ENCODE results near the gene PITPNC1.

Gene PITPNC1

DNA sequence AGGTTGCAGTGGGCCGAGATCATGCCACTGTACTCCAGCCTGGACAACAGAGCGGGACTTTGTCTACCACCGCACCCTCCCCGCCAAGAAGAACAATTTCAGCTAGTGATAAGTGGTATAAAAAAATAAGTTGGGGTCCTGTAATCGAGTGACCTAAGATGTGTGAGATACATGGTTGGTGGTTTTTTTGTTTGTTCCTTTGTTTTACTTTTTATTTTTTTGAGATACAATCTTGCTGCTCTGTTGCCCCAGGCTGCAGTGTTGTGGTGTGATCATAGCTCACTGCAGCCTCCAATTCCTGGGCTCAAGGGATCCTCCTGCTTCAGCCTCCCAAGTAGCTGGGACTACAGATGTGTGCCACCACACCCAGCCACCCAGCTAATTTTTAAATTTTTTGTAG lies 58.7 kb downstream of the PITPNC1 start:
- no peak for DNase-seq

DNA sequence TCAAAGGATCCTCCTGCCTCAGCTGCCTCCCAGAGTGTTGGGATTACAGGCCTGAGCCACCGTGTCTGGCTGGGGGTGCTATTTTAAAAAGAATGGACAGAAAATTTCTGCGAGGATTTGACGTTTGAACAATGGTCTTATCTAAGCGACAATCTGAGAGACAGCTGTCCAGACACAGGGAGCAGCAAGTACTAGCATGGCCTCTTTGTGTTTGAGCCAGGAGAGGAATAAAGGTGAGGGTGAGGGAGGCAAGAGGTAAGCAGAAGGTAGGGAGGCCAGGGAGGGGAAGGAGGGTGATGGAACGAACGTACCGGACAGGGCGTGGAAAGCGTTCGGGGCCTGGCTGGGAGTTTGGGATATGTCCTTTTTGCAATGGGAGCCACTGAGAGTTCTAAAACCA lies 59.2 kb downstream of the PITPNC1 start:
- no peak for DNase-seq

DNA sequence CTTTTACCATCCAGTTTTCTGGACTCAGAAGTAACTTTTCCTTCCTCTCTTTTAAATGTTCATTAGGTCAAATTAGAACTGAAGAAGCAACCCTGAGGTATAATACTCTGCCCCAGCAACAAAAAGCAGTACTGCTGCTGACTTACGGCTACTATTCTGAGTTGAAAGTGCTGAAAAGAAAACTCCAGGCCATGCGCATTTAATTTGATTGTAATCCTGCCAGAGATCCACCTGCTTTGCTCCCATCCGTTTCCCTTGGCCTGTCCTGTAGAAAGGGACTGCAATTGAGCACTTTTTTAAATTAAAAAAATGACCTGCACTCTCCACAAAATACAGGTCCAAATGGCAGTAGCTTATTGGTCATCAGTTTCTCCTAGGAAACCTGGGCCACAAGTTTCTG lies 61.6 kb downstream of the PITPNC1 start:
- DNase-seq = no peak

DNA sequence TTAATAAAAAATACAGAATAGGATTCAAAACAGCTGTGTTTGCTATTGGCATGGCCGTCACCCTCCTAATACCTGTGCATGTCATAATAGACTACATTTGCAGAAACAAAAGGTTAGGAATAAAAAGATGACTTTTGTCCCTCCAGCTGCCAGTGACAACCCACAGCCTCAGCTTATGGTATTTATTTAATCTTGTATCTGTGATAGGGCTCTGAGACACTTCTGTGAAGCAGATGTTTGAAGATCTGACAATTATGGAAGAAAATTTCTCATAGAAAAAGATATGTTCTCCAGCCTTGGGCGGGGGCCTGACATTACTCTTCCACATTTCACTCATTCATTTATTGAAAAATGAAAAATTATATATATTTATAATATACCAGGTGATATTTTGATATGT lies 62.2 kb downstream of the PITPNC1 start:
- no peak for DNase-seq

DNA sequence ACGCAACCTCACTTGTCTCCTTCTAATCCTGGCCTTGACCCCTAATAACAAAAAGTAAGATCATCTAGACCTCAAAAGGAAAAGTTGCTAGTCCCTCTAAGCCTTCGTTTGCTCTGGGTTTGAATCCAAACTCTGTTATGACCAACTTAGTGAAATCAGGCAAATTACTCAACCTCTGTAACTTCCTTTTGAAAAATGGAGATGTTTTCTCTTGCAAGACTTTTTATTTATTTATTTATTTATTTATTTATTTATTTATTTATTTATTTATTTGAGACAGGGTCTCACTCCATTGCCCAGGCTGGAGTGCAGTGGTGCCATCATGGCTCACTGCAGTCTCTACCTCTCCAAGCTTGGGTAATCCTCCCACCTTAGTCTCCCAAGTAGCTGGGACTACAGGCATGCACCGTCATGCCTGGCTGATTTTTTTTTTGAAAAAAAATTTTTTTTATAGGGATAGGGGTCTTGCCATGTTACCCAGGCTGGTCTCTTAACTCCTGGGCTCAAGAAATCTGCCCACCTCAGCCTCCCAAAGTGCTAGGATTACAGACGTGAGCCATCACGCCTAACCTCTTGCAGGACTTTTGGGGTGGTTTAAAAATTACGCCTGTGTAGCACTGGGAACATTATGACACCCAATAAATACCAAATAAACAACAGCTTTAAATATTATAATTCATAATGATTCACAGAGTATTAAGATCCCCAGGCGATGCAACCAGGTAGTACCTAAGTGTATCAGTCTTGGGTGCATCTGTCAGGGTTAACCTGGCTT lies 63.4 kb downstream of the PITPNC1 start:
- DNase-seq = no peak

DNA sequence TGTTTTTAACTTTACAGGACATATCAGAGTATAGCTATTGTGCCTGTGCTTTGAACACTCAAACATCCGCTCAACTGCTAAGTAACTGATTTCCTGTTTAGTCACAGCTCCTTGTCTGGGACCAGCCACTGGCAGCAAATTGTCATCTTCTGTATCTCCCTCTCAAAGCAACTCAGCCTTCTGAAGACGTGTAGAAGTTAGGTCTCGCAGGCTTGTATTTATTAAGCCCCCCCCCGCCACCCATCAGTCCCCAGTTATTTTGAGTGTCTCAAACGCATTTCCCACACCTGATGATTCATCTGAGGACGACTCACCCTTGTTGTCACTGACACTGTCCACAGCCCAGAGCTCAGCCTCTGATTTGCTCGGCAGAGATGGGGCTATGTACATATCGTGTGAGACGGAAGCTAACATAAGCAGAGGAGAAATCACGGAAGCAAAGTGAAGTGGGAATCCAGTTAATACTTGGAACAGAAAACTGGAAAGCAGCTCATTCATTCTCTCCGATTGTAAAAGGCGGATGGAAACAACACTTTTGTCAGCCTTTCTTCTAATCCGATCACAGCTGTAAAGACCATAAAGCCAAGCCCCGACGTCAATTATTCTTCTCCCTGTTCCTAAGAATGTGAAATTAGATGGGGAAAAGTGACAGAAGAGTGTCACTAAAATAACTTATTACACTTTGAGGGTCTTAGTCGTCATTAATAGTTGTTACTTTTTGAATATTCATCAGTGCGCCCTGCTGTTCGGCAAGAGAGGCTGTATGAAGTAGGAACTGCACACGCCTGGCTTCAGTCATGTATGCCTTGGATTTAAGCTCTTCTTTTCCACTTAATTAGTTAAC lies 64.2 kb downstream of the PITPNC1 start:
- peak; percentile 74 for DNase-seq

DNA sequence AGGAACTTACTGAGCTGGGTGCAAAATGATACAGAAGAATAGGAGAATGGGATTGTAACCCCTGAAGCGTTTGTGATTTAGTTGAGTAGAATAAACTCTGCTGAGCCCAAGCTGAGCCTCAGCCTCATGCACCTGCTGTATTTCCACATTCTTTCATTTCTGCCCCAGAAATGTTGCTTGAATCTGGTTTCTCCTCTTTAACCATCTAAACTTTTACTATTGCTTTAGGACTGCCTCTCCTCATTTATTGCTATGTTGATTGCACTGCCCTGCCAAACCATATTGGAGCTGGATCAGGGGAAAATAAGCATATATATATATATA lies 64.8 kb downstream of the PITPNC1 start:
- no peak for DNase-seq

DNA sequence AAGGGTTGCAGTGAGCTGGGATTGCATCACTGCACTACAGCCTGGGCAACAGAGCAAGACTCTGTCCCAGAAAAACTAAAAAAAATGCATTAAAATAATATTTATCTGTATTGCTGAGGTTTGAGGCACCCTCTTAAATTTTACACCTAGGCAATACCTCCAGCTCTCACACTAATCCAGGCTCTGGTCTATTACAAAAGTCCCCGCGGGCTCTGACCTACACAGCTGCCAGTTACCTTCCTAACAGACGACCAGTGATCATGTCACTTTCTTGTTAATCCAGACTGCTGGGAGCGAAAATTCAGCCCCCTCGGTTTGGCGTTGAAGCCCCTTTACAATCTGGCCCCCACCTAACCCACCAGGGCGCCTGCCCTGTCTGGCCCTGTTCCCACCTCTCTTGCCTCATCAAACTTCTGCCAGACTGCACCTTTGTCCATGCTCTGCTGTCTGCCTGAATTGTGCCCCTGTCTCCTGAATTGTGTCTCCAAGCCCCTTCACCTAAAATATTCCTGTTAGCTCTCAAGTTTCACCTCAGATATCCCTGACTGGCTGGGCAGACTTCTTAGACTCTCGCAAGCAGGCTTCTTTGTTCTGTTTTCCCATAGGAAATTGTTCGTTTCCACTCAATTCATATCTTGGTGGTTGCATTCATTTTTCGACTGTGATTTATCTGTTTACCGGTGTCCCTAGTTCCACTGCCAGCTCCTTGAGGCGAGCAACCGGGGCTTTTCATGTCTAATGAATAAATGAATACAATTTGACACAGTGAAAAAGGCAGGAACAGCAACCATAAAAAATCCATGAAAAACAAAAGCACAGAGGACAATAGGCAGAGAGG lies 65.9 kb downstream of the PITPNC1 start:
- no peak for DNase-seq

DNA sequence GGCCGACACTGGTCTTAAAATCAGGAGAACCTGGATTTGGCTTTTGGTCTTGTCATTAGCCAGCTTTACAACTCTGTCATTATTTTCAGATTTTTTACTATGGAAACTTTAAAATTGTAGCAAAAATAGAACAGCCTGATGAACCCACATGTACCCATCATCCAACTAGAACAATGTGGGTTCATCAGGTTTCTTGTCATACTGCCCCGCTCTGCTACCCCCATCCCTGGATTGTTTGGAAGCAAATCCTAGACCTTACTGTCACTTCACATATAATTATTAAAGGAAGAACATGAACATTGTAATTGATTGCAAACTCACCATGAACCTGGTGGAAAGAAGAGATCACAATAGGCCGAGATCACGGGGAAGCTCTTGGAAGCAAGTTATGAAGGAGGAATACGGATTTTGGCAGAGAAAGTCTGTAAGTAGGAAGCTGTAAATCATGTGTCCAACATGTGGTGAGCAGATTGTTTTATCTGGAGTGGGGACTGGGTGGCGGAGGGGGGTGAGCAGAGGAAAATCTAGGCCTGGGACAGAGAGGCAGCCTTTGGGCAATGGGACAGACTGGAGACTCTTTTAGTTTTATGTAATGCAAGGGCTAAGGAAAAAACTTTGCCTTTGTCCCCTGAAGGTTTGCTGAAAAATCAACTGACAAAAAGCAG lies 67.0 kb downstream of the PITPNC1 start:
- DNase-seq = no peak

DNA sequence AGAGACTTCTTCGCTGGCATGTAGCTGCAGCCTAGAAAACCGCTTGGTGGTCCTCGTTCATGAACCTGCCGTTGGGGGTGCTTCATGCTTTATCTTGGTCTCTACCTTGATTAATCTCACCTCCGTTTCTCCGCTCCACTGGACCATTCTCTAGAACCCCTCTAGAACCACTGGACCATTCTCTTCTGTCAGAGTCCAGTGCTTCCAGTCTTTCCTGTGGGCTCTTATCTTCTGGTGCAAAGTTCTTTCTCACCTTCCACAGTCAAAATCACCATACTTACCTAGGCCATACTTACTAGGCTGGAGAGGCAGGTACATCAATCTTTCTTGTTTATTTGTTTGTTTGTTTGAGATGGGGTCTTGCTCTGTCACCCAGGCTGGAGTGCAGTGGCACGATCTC lies 71.4 kb downstream of the PITPNC1 start:
- no peak for DNase-seq

DNA sequence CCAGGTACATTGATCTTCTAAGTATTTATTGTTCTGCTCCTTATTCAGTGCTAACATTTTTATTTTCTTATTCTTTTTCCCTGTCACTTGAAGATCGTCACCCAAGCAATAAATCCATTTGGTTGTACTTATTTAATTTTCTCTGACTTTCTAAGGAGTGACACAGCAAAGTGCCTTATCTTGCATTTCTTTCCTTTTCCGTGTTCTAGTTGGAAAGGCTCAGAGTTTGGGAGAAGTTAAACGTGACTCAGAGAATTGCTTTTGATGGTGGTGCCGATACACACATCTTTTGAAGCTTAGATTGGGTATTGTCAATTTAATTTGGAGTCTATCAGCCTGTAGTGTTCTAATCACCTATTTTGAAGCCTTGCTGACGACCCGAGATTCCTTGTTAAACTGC lies 72.0 kb downstream of the PITPNC1 start:
- DNase-seq = no peak

DNA sequence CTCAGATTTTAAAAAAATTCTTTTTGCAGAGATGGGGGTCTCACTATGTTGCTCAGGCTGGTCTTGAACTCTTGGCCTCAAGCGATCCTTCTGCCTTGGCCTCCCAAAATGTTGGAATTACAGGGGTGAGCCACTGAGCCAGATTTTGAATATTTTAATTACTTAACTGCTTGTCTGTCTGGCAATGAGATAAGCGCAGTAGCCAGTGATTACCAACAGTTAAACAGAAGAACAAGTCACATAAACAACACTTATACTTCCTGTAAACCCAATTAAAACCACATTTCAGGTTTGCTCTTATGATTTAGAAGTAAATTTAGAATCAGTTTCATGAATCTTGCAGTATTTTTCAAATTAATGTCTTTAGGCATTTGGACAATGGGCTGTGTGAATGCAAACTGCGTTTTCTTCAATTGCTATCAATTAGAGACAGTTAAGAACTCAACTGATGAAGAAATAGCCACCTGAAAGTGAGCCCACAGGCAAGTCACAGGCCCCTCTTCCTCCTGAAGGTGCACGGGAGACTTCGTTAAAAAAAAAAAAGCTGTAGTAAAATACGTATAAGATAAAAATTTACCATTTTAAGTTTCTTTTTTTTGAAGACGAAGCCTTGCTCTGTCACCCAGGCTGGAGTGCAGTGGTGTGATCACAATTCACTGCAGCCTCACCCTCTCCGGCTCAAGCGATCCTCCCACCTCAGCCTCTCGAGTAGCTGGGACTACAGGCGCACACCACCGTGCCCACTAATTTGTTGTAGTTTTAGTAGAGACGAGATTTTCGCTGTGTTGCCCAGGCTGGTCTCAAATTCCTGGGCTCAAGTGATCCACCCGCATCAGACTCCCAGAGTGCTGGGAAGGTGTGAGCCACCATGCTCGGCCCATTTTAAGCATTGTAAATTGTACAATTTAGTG lies 73.0 kb downstream of the PITPNC1 start:
- DNase-seq = no peak

DNA sequence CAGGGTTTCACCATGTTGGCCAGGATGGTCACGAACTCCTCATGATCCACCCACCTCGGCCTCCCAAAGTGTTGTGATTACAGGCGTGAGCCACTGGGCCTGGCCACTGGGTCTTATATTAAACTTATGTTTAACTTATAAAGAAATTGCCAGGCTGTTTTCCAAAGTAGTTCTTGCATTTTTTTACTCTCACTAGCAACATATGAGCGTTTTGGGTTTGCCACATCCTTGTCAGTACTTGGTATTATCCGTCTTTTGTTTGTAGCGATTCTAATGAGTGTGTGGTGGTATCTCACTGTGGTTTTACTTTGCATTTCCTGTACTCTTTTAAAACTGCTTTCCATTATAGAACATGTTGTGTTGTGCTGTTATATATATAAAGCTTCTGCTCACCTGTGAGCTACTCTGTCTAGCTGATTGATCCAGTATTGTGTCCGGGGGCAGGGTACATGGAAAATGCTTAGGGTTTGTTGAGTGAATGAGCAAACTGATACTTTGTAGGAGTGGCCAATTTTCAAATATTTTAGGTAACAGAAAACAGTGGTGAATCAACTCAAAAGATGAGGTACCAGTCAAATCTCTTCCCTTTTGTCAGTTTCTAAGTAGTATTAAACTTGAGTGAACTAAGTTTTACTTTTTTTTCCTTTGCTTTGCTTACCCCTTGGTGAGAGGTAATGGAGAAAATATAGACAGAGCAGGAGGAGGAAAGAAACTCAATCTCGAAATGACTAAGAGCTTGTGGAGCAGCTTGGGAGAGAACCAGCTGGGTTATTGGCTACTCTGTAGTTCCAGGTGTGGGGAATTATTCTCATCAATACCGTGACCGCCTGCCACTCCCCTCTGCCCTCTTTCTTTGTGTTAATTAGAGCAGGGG lies 75.8 kb downstream of the PITPNC1 start:
- DNase-seq = no peak

DNA sequence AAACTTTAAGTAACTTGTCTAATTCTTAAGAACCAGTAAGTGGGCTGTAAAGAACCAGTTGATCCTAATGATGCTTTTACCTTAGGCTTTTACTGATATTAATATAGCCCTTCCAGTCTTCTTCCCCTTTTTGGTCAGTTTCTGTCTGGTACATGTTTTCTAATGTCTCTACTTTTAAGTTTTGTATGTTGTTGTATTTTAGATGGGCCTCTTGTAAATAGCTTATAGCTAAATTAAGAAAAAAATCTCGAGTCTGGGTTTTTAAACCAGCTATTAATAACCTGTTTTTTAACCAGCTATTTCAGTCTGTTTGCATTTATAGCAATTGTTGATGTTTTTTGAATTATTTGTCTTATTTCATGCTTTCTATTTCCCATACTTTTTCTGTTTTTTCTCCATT lies 79.0 kb downstream of the PITPNC1 start:
- DNase-seq = no peak

DNA sequence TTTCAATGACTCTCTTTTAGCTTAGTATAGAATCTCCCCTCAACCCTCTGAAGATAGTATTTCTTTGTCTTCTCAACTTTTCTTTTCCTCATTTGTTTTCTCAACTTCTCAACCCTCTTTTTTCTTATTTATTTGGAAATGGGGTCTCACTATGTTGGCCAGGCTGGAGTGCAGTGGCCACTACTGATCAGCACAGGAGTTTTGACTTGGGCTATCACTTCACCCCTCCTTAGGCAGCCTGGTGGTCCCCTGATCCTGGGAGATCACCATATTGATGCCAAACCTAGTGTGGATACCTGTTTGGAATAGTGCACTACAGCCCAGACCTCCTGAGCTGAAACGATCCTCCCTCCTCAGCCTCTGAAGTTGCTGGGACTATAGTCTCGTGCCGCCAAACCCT lies 79.8 kb downstream of the PITPNC1 start:
- no peak for DNase-seq

DNA sequence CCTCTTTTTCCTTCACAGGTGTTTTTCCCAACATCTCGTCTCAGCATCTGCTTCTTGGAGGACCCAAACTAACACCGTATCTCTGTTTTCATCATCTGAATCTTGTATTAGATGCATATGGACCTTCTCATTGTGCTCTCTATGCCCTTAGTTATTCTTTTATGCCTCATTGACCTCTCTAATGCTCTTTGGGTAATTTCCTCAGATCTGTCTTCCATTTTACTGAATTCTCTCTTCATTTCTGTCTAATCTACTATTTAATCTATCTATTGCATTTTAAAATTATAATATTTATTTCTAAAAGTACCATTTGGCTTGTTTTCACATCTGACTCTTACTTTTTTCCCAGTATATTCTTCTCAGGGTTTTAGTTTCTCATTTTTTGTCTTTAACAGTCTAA lies 81.1 kb downstream of the PITPNC1 start:
- DNase-seq = no peak

DNA sequence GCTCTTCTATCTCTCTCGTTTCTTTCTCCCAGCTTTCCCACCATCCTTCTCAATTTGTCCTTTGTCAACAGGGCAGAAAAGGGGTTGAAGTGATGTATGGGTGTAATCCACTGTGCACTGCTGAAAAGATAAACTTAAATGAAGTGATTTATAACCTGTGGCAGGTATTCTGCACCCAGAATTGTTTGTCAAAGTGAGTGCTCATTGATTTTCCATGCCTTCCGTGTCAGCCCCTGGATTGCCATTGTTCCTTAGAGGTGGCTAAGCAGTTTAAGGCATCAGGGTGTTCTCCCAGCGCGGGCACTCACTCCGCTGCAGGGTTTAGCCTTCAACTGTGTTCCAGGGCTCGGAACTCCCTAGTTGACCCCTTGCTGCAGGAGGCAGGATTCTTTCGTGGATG lies 82.9 kb downstream of the PITPNC1 start:
- no peak for DNase-seq

DNA sequence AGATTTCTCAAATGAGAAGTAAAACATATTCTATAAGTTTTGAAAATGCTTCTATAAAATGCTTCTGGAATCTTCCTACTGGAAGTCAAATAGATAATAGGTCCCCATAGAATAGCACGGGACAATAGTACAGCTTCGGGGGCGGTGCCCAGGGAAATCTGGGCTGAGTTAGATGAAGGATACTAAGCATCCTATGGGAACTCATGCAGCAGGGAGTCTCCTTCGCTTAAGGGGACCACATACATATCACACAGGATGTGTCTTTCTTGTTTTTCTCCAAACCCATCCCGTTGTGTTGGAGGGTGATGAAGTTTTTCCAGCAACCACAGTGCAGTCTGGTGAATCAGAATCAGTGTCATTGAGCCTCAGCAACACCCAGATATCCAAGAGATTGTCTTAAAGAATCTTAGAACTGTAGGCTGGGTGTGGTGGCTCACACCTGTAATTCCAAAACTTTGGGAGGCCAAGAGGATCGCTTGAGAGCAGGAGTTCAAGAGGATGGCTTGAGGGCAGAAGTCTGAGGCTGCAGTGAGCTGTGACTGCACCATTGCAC lies 84.2 kb downstream of the PITPNC1 start:
- DNase-seq = peak; percentile 43

DNA sequence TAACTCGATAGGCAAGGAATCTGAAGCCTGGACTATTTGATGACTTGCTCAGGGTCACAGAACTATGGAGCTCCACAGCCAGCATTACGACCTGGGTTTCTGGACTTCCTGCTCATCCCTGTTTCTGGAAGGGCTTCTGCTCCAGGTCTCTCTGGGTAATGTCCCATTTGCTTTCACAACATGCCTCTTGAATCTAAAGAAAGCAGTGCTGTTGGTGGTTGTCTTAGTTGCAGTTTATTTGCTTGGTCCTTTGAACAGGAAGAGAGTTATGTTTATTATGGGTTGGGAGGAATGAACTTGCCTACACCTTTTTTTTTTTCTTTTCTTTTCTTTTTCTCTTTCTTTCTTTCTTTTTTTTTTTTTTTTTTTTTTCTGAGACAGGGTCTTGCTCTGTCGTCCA lies 84.8 kb downstream of the PITPNC1 start:
- no peak for DNase-seq

DNA sequence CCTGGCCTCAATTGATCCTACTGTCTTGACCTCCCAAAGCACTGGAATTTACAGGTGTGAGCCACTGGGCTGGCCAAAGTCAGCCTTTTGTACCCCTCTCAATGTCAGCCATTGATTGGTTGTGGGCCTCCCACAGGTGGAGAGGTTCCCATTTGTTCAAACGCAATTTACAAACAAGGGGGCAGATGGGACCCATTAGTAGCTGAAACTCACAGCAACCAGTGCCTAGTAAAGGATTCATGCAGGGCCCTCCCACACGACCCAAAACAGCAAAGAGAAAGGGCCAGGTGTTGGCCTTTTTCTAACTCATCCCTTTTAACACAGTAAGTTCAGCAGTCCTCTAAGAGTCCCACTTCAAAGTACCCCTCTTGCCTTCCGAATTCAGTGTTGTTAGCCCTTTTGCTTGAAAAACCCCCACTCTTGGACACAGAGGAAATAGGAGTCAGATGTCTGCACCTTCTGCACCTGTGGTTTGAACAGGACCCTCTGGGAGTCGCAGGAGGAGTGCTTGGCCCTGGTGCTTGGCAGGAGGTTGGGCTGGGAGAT lies 89.2 kb downstream of the PITPNC1 start:
- DNase-seq = no peak

Data from stimulated activated CD4-positive, alpha-beta T cell treated with anti-CD3 and anti-CD28 coated beads, Interleukin-15, amount 100 ng/mL, for 24 hours (primary cell).